Small intestine (tissue), 7 donors: ENCODE measurements around the gene ACBD6. TPM values are rescaled to one million over a fixed set of nuclear protein-coding genes. Genes with fewer than 3 reads are reported as not detected.

ENCODE experiments used
- DNase-seq, 2 donors: peaks; one replicate each; pipeline versions ENCODE4 v3.0.0 to v3.0.0-alpha.2; 2013
- FAIRE-seq: peaks from 2 replicates; lab custom pipeline; 2012; peaks lifted over from hg19 to GRCh38; lab: Jason Lieb, UNC
- H3K27ac ChIP-seq, 3 donors: one replicate each; pipeline ENCODE4 v1.5.1; 2013; ENCODE audit warnings: low read length in 2 of 3, mild to moderate bottlenecking in 2 of 3, control low read depth in 1 of 3, inconsistent platforms in 1 of 3, low read depth in 1 of 3, moderate library complexity in 1 of 3
- H3K27me3 ChIP-seq, 3 donors: one replicate each; pipeline ENCODE4 v1.6.1; 2013; ENCODE audit warnings: low read length in 3 of 3, inconsistent platforms in 1 of 3; ENCODE audit not compliant: control insufficient read depth in 3 of 3, insufficient read depth in 3 of 3
- H3K36me3 ChIP-seq, 3 donors: one replicate each; pipeline ENCODE4 v1.6.1; 2013; ENCODE audit warnings: low read length in 3 of 3, inconsistent platforms in 1 of 3, low read depth in 1 of 3, mild to moderate bottlenecking in 1 of 3, moderate library complexity in 1 of 3; ENCODE audit not compliant: control insufficient read depth in 3 of 3, insufficient read depth in 2 of 3
- H3K4me1 ChIP-seq, 3 donors: one replicate each; pipeline ENCODE4 v1.6.1; 2013; ENCODE audit warnings: low read length in 2 of 3, inconsistent platforms in 1 of 3, low read depth in 1 of 3, mild to moderate bottlenecking in 1 of 3, moderate library complexity in 1 of 3; ENCODE audit not compliant: control insufficient read depth in 3 of 3, insufficient read depth in 2 of 3
- H3K4me3 ChIP-seq, 3 donors: one replicate each; pipeline ENCODE4 v1.5.1; 2013; ENCODE audit warnings: low read length in 3 of 3, control low read depth in 1 of 3, inconsistent platforms in 1 of 3, low read depth in 1 of 3, mild to moderate bottlenecking in 1 of 3, moderate library complexity in 1 of 3
- H3K9me3 ChIP-seq, 2 donors: one replicate each; pipeline ENCODE4 v1.6.1; 2013; ENCODE audit warnings: low read depth in 1 of 2, low read length in 1 of 2; ENCODE audit not compliant: control insufficient read depth in 2 of 2, insufficient read depth in 1 of 2
- WGBS, 3 donors: extraction: QIAGEN DNeasy Blood & Tissue Kit; methylation state at CpG; one replicate each; pipeline ENCODE4 v1.1.7; 2013; 5-methylcytosine and 5-hydroxymethylcytosine counted together
- polyA plus RNA-seq, 4 donors: library from polyadenylated mRNA; stranded (reverse) in 3 of 4; unstranded in 1 of 4; fragments of 200-250 nt in 3 of 4; fragments of 120-200 nt in 1 of 4; gene quantifications; one replicate each; pipeline versions ENCODE4 v1.2.1 to v1.2.3, GENCODE V29; 2013
- donor health status: healthy with polysubstance abuse.
- donor health status: control.
- donor health status: control.
- donor health status: Bipolar disorder and iron deficiency.
- donor health status: healthy.

Gene ACBD6
- polyA plus RNA-seq, 4 donors, result 12.7 to 49.5 (median 20.7) TPM

GRCh38 chr1:180267211-180267561, 235.2 kb downstream of the ACBD6 start:
- peaks cover 5 to 27% (median 12%) of the 10 kb centered on the region in 3 donors for H3K4me1 ChIP-seq
- FAIRE-seq, result no peak
- H3K9me3 ChIP-seq, result no peaks in the 10 kb centered on the region
- H3K27me3 ChIP-seq, result peaks cover 0 to 8% (median 0%) of the 10 kb centered on the region in 3 donors
- no peak for DNase-seq
- 89 to 95% (median 93%) methylated on average over 12 of the region's 12 CpGs for WGBS, 3 donors
- no peak overlapping the region for H3K4me3 ChIP-seq
- H3K27ac ChIP-seq, result no peak overlapping the region
- peaks cover 0 to 10% (median 0%) of the 10 kb centered on the region in 3 donors for H3K36me3 ChIP-seq

GRCh38 chr1:180266275-180267210, 235.8 kb downstream of the ACBD6 start:
- Histone ChIP-seq H3K36me3 (peaks cover 0 to 7% (median 0%) of the 10 kb centered on the region in 3 donors), H3K27ac (no peak overlapping the region), H3K4me3 (no peak overlapping the region), H3K9me3 (no peaks in the 10 kb centered on the region), H3K27me3 (peaks cover 0 to 10% (median 0%) of the 10 kb centered on the region in 3 donors), H3K4me1 (peaks cover 5 to 21% (median 8%) of the 10 kb centered on the region in 3 donors)
- WGBS, 3 donors, result 89 to 91% (median 90%) methylated on average over 27 to 28 of the region's 28 CpGs
- FAIRE-seq (no peak), DNase-seq (no peak)

- Histone ChIP-seq H3K27me3 (peaks cover 0 to 15% (median 0%) of the 10 kb centered on the region in 3 donors), H3K4me3 (no peak overlapping the region), H3K36me3 (peaks cover 0 to under 1% (median 0%) of the 10 kb centered on the region in 3 donors), H3K4me1 (peaks cover under 1 to 14% (median 2%) of the 10 kb centered on the region in 3 donors), H3K27ac (no peak overlapping the region), H3K9me3 (no peaks in the 10 kb centered on the region)
- FAIRE-seq, result no peak
- WGBS, 3 donors, result 55 to 71% (median 70%) methylated on average over 4 of the region's 4 CpGs
- no peak for DNase-seq
Observed at GRCh38 chr1:180265871-180266270, 236.5 kb downstream of the ACBD6 start.

GRCh38 chr1:180265201-180265600, 237.2 kb downstream of the ACBD6 start:
- FAIRE-seq, result no peak
- Histone ChIP-seq H3K27me3 (peaks cover 0 to 22% (median 0%) of the 10 kb centered on the region in 3 donors), H3K36me3 (no peaks in the 10 kb centered on the region), H3K27ac (no peak overlapping the region), H3K4me1 (peaks cover 0 to 7% (median 2%) of the 10 kb centered on the region in 3 donors), H3K9me3 (no peaks in the 10 kb centered on the region), H3K4me3 (no peak overlapping the region)
- no peak for DNase-seq
- WGBS, 3 donors, result 36 to 75% (median 64%) methylated on average over 9 of the region's 9 CpGs

- WGBS, 3 donors, result 63 to 67% (median 66%) methylated on average over 2 of the region's 2 CpGs
- FAIRE-seq (no peak), DNase-seq (no peak)
- Histone ChIP-seq H3K4me3 (no peak overlapping the region), H3K9me3 (no peaks in the 10 kb centered on the region), H3K27me3 (peaks cover 0 to 26% (median 1%) of the 10 kb centered on the region in 3 donors), H3K36me3 (no peaks in the 10 kb centered on the region), H3K27ac (no peak overlapping the region), H3K4me1 (peaks cover 0 to 2% (median 0%) of the 10 kb centered on the region in 3 donors)
Observed at GRCh38 chr1:180264595-180264994, 237.8 kb downstream of the ACBD6 start.

- Histone ChIP-seq H3K36me3 (no peaks in the 10 kb centered on the region), H3K27ac (no peak overlapping the region), H3K4me3 (no peak overlapping the region), H3K27me3 (peaks cover 0 to 40% (median 2%) of the 10 kb centered on the region in 3 donors), H3K9me3 (no peaks in the 10 kb centered on the region), H3K4me1 (no peaks in the 10 kb centered on the region)
- FAIRE-seq (no peak), DNase-seq (no peak)
- 63 to 70% (median 64%) methylated on average over 12 of the region's 12 CpGs for WGBS, 3 donors
Observed at GRCh38 chr1:180262628-180263488, 239.5 kb downstream of the ACBD6 start.

GRCh38 chr1:180261524-180262155, 240.7 kb downstream of the ACBD6 start:
- H3K27ac ChIP-seq, result no peak overlapping the region
- H3K36me3 ChIP-seq, result no peaks in the 10 kb centered on the region
- DNase-seq (no peak), FAIRE-seq (no peak)
- 68 to 76% (median 73%) methylated on average over 7 of the region's 7 CpGs for WGBS, 3 donors
- H3K4me1 ChIP-seq, result no peaks in the 10 kb centered on the region
- H3K9me3 ChIP-seq, result no peaks in the 10 kb centered on the region
- H3K27me3 ChIP-seq, result peaks cover 0 to 46% (median 2%) of the 10 kb centered on the region in 3 donors
- H3K4me3 ChIP-seq, result no peak overlapping the region

- WGBS, 3 donors, result 67 to 87% (median 84%) methylated on average over 9 to 10 of the region's 10 CpGs
- H3K27me3 ChIP-seq, result peaks cover 0 to 46% (median 2%) of the 10 kb centered on the region in 3 donors
Observed at GRCh38 chr1:180261030-180261429, 241.3 kb downstream of the ACBD6 start.

More at GRCh38 chr1:180261030-180261429, 241.3 kb downstream of the ACBD6 start:
- H3K9me3 ChIP-seq, result no peaks in the 10 kb centered on the region
- H3K27ac ChIP-seq, result no peak overlapping the region
- FAIRE-seq, result no peak
- H3K36me3 ChIP-seq, result no peaks in the 10 kb centered on the region
- no peak overlapping the region for H3K4me3 ChIP-seq
- DNase-seq, result no peak
- no peaks in the 10 kb centered on the region for H3K4me1 ChIP-seq
